ENCODE measurements around the gene HAUS7.

Gene HAUS7

DNA sequence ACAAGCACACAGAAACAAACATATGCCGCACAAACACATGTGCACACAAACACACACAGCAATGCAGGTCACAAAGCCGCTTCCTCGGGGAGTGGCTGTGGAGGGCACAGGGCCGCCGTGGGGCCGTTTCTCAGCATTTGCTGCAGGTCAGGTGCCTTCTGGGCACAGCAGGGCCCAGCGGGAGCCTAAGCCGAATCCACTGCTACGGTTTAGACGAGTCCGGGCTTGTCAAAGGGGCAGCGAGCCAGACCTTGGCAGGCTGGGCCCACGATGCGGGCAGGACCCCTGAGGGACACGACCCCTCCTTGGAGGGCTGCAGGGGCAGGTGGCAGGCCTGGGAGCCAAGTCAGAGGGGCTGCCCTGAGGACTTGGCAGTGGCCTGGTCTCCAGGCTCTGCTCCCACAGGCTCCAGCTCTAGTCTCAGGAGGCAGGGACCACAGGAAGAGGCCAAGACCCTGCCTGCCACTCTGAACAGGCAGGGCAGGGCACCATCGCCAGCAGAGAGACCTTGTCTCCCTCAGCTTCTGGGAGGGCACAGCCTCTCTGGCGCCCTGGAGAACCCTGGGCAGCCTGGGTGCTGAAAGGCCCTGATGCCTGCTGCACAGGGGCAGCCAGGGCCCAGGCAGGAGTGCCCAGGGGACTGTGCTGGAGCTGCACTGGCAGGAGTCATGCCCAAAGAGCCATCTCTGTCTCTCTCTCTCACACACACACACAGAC, 41.6 kb upstream of the HAUS7 start:
- H3K4me1 ChIP-seq (ENCODE audit: control insufficient read depth in 2 of 2, insufficient read depth in 2 of 2, low read length in 2 of 2) = no peaks in the 10 kb centered on the region
- H3K4me3 ChIP-seq (ENCODE audit: low read length in 2 of 2) = no peak overlapping the region
- no peaks in the 10 kb centered on the region for H3K9me3 ChIP-seq (ENCODE audit: control insufficient read depth in 2 of 2, low read length in 2 of 2)
- no peaks in the 10 kb centered on the region for H3K36me3 ChIP-seq (ENCODE audit: control insufficient read depth in 2 of 2, insufficient read depth in 2 of 2, low read length in 2 of 2)
- H3K9ac ChIP-seq (ENCODE audit: low read depth in 1 of 2, low read length in 2 of 2) = no peak overlapping the region
- peaks cover 10 to 14% of the 10 kb centered on the region in 2 donors for H3K27me3 ChIP-seq (ENCODE audit: control insufficient read depth in 2 of 2, insufficient read depth in 2 of 2, low read length in 2 of 2)
- H3K27ac ChIP-seq (ENCODE audit: low read depth in 2 of 2, low read length in 2 of 2) = no peak overlapping the region

DNA sequence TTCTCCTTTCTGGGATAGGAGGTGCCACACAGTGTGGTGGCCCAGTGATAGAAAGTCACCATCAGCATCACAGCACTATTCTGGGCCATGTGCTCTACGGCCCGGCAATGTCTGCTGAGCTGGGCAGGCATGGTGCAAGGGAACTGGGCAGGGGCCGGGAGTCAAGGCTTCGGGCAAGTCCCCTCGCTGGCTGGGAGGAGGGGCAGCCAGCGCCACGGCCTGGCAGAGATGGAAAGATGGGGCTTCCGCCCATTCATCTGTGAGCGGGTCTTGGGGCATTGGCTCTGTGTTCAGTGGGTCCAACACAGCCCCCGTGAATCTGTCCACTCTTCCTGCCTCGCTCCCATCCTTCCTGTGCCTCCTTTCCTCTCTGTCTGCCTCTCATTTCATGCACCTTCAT, 40.0 kb upstream of the HAUS7 start:
- H3K9ac ChIP-seq (ENCODE audit: low read depth in 1 of 2, low read length in 2 of 2) = no peak overlapping the region
- H3K4me1 ChIP-seq (ENCODE audit: control insufficient read depth in 2 of 2, insufficient read depth in 2 of 2, low read length in 2 of 2) = no peaks in the 10 kb centered on the region
- H3K4me3 ChIP-seq (ENCODE audit: low read length in 2 of 2) = no peak overlapping the region
- H3K27ac ChIP-seq (ENCODE audit: low read depth in 2 of 2, low read length in 2 of 2) = no peak overlapping the region
- H3K9me3 ChIP-seq (ENCODE audit: control insufficient read depth in 2 of 2, low read length in 2 of 2) = no peaks in the 10 kb centered on the region
- H3K36me3 ChIP-seq (ENCODE audit: control insufficient read depth in 2 of 2, insufficient read depth in 2 of 2, low read length in 2 of 2) = no peaks in the 10 kb centered on the region
- H3K27me3 ChIP-seq (ENCODE audit: control insufficient read depth in 2 of 2, insufficient read depth in 2 of 2, low read length in 2 of 2) = peaks cover 4 to 8% of the 10 kb centered on the region in 2 donors

DNA sequence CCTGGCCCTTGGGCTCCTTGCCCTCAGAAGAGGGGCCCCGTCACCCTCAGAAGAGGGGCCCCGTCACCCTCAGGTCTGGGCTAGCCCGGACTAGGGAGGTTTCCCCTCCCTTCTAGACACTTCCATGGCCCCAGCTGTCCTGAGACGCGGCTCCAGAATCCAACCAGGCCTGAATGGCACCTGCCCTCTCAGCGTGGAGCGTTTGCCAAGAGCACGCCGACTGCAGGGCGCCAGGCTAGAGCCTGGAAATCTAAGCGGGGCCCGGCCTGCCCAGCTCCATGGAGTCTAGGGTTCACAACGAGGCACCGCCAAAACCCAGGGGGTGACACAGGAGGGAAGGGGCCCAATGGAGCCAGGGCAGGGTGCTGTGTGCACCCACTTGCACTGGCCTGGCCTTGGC, 39.2 kb upstream of the HAUS7 start:
- H3K4me3 ChIP-seq (ENCODE audit: low read length in 2 of 2) = no peak overlapping the region
- no peaks in the 10 kb centered on the region for H3K4me1 ChIP-seq (ENCODE audit: control insufficient read depth in 2 of 2, insufficient read depth in 2 of 2, low read length in 2 of 2)
- peaks cover 4 to 6% of the 10 kb centered on the region in 2 donors for H3K27me3 ChIP-seq (ENCODE audit: control insufficient read depth in 2 of 2, insufficient read depth in 2 of 2, low read length in 2 of 2)
- no peaks in the 10 kb centered on the region for H3K36me3 ChIP-seq (ENCODE audit: control insufficient read depth in 2 of 2, insufficient read depth in 2 of 2, low read length in 2 of 2)
- no peaks in the 10 kb centered on the region for H3K9me3 ChIP-seq (ENCODE audit: control insufficient read depth in 2 of 2, low read length in 2 of 2)
- H3K27ac ChIP-seq (ENCODE audit: low read depth in 2 of 2, low read length in 2 of 2) = no peak overlapping the region
- H3K9ac ChIP-seq (ENCODE audit: low read depth in 1 of 2, low read length in 2 of 2) = no peak overlapping the region

DNA sequence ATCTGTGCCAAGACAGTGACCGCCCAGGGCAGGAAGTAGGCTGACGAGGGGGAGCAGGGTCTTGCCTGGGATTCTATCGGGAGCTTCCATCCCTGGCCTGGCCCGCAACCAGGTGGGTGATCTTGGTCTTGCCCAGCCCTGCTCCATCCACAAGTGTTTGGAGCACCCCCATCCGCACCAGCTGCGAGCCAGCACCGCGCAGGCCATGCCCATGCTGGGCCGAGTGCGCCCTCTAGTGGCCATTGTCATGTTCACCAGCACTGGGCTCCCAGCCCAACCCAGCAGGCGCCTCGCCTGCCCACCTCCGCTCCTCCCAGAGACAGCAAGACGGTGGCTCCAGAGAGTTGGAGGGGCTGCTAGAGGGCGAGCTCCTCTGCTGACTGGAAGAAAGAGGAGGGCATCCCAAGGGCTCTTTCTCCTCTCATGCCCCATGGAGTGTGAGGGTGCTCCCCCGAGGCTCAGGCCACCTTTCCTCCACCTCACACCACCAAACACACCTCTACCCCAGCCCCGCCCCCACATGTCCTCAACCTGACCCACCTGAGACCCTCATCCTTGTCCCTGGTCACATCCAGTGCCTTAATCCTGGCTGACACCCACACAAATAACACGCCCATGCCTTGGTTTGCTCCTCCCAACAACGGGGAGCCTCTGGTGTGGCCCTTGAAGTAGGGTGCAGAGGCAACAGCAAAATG, 37.3 kb upstream of the HAUS7 start:
- H3K36me3 ChIP-seq (ENCODE audit: control insufficient read depth in 2 of 2, insufficient read depth in 2 of 2, low read length in 2 of 2) = no peaks in the 10 kb centered on the region
- no peaks in the 10 kb centered on the region for H3K4me1 ChIP-seq (ENCODE audit: control insufficient read depth in 2 of 2, insufficient read depth in 2 of 2, low read length in 2 of 2)
- H3K9ac ChIP-seq (ENCODE audit: low read depth in 1 of 2, low read length in 2 of 2) = no peak overlapping the region
- H3K9me3 ChIP-seq (ENCODE audit: control insufficient read depth in 2 of 2, low read length in 2 of 2) = no peaks in the 10 kb centered on the region
- H3K27ac ChIP-seq (ENCODE audit: low read depth in 2 of 2, low read length in 2 of 2) = no peak overlapping the region
- H3K27me3 ChIP-seq (ENCODE audit: control insufficient read depth in 2 of 2, insufficient read depth in 2 of 2, low read length in 2 of 2) = peaks cover 4 to 6% of the 10 kb centered on the region in 2 donors
- no peak overlapping the region for H3K4me3 ChIP-seq (ENCODE audit: low read length in 2 of 2)

DNA sequence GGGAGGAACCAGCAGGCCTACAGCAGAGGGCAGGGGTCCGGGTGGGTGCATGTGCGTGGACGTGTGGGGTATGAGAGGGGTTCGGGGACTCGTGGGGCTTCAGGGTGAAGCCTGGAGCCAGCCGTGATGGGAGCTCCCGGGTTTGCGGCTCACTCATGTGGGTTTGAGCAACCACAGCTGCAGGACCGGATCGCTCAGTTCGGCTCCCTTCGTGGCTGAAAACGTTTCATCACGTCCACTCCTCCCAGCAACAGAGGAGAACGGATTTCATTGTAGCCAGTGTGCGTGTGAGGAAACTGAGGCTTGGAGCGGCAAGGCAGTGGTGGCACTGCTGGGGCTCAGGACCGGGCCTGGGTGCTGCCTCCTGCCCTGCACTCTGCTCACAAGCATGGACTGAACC, 35.0 kb upstream of the HAUS7 start:
- H3K4me1 ChIP-seq (ENCODE audit: control insufficient read depth in 2 of 2, insufficient read depth in 2 of 2, low read length in 2 of 2) = no peaks in the 10 kb centered on the region
- peaks cover 2 to 4% of the 10 kb centered on the region in 2 donors for H3K27me3 ChIP-seq (ENCODE audit: control insufficient read depth in 2 of 2, insufficient read depth in 2 of 2, low read length in 2 of 2)

DNA sequence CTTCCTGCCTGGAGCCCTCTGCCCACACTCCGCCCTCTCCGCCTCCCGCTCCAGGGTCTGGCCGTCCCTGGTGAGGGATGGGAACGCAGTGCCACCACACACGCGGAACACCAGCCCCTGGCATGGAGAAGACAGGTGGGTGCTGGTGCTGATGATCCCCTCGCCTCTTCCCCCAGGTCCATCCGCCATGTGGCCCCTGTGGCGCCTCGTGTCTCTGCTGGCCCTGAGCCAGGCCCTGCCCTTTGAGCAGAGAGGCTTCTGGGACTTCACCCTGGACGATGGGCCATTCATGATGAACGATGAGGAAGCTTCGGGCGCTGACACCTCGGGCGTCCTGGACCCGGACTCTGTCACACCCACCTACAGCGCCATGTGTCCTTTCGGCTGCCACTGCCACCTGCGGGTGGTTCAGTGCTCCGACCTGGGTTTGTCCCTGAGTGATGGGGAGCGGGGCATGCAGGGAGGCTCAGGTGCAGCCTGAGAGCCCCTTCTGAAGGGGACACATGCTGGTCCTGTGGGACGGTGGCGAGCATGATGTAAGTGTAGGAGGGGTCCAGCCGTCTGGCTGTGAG, 34.2 kb upstream of the HAUS7 start:
- peaks cover 2 to 4% of the 10 kb centered on the region in 2 donors for H3K27me3 ChIP-seq (ENCODE audit: control insufficient read depth in 2 of 2, insufficient read depth in 2 of 2, low read length in 2 of 2)
- H3K4me1 ChIP-seq (ENCODE audit: control insufficient read depth in 2 of 2, insufficient read depth in 2 of 2, low read length in 2 of 2) = no peaks in the 10 kb centered on the region
- no peaks in the 10 kb centered on the region for H3K9me3 ChIP-seq (ENCODE audit: control insufficient read depth in 2 of 2, low read length in 2 of 2)

More for the DNA sequence above, 35.0 kb upstream of the HAUS7 start:
- H3K36me3 ChIP-seq (ENCODE audit: control insufficient read depth in 2 of 2, insufficient read depth in 2 of 2, low read length in 2 of 2) = no peaks in the 10 kb centered on the region
- no peaks in the 10 kb centered on the region for H3K9me3 ChIP-seq (ENCODE audit: control insufficient read depth in 2 of 2, low read length in 2 of 2)
- no peak overlapping the region for H3K4me3 ChIP-seq (ENCODE audit: low read length in 2 of 2)
- no peak overlapping the region for H3K27ac ChIP-seq (ENCODE audit: low read depth in 2 of 2, low read length in 2 of 2)
- H3K9ac ChIP-seq (ENCODE audit: low read depth in 1 of 2, low read length in 2 of 2) = no peak overlapping the region

DNA sequence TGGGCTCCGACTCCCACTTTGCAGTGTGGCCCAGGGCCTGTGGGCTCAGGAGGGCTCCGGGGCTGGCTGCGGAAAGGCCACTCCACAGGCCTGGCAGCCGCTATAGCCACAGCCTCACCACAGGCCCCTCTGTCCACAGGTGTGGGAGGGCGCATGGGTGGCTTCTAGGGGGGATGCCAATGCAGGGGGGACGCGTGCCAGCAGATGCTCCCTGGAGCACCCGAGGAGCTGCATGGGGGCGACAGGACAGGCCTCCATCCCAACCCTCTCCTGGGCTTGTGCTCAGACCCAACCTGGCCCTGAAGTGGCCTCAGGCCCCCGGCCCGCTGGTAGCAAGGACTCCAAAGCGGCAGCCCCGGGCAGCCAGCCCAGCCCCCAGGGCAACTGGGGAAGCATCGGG, 32.4 kb upstream of the HAUS7 start:
- H3K36me3 ChIP-seq (ENCODE audit: control insufficient read depth in 2 of 2, insufficient read depth in 2 of 2, low read length in 2 of 2) = no peaks in the 10 kb centered on the region
- no peaks in the 10 kb centered on the region for H3K9me3 ChIP-seq (ENCODE audit: control insufficient read depth in 2 of 2, low read length in 2 of 2)
- H3K4me3 ChIP-seq (ENCODE audit: low read length in 2 of 2) = no peak overlapping the region
- peaks cover 0 to 4% of the 10 kb centered on the region in 2 donors for H3K27me3 ChIP-seq (ENCODE audit: control insufficient read depth in 2 of 2, insufficient read depth in 2 of 2, low read length in 2 of 2)
- H3K4me1 ChIP-seq (ENCODE audit: control insufficient read depth in 2 of 2, insufficient read depth in 2 of 2, low read length in 2 of 2) = no peaks in the 10 kb centered on the region
- no peak overlapping the region for H3K27ac ChIP-seq (ENCODE audit: low read depth in 2 of 2, low read length in 2 of 2)
- H3K9ac ChIP-seq (ENCODE audit: low read depth in 1 of 2, low read length in 2 of 2) = no peak overlapping the region

More for the DNA sequence above, 34.2 kb upstream of the HAUS7 start:
- H3K9ac ChIP-seq (ENCODE audit: low read depth in 1 of 2, low read length in 2 of 2) = no peak overlapping the region
- H3K27ac ChIP-seq (ENCODE audit: low read depth in 2 of 2, low read length in 2 of 2) = no peak overlapping the region
- H3K36me3 ChIP-seq (ENCODE audit: control insufficient read depth in 2 of 2, insufficient read depth in 2 of 2, low read length in 2 of 2) = no peaks in the 10 kb centered on the region
- H3K4me3 ChIP-seq (ENCODE audit: low read length in 2 of 2) = no peak overlapping the region

DNA sequence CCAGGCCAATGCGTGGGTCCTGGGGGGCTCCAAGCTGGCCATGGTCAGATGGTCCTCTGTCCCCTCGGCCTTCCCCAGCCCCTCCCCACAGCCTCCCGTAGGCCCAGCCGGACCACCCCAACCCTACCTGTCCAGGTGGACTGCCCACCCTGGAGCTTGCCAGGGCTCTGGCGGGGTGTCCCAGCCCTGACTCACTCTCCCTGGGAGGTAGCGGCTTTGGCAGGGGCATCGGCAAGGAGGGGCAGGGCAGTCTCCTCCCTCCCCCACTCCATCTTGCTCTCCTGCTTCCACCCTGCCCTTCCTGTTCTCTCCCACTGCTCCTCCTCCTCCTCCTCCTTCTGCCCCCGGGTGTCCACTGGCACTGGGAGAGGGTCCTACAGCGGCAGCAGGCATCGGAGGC, 31.8 kb upstream of the HAUS7 start:
- no peak overlapping the region for H3K9ac ChIP-seq (ENCODE audit: low read depth in 1 of 2, low read length in 2 of 2)
- H3K27me3 ChIP-seq (ENCODE audit: control insufficient read depth in 2 of 2, insufficient read depth in 2 of 2, low read length in 2 of 2) = peaks cover 0 to under 1% of the 10 kb centered on the region in 2 donors
- H3K36me3 ChIP-seq (ENCODE audit: control insufficient read depth in 2 of 2, insufficient read depth in 2 of 2, low read length in 2 of 2) = no peaks in the 10 kb centered on the region
- no peak overlapping the region for H3K4me3 ChIP-seq (ENCODE audit: low read length in 2 of 2)
- no peaks in the 10 kb centered on the region for H3K4me1 ChIP-seq (ENCODE audit: control insufficient read depth in 2 of 2, insufficient read depth in 2 of 2, low read length in 2 of 2)
- no peak overlapping the region for H3K27ac ChIP-seq (ENCODE audit: low read depth in 2 of 2, low read length in 2 of 2)
- H3K9me3 ChIP-seq (ENCODE audit: control insufficient read depth in 2 of 2, low read length in 2 of 2) = no peaks in the 10 kb centered on the region

DNA sequence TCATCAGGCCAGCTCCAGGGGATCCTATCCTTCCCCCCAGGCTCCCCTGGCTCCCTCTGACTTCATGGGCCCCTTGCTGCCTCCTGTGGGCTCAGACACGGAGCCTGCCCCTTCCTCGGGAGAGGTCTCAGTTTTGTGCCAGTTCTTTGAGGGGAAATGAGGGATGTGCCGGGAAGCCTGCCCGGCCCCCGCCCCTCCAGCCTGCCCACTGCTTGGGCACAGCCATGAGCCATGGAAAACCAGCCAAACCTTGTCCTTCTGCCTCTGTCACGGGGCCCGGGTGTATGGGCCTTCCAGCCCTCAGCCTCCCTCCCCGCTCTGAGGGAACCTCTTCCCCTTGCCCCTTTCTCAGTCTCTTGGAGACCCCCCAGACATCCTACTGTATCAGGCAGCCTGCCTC, 31.2 kb upstream of the HAUS7 start:
- Histone ChIP-seq H3K9ac (ENCODE audit: low read depth in 1 of 2, low read length in 2 of 2) (no peak overlapping the region), H3K4me3 (ENCODE audit: low read length in 2 of 2) (no peak overlapping the region), H3K27me3 (ENCODE audit: control insufficient read depth in 2 of 2, insufficient read depth in 2 of 2, low read length in 2 of 2) (no peaks in the 10 kb centered on the region), H3K27ac (ENCODE audit: low read depth in 2 of 2, low read length in 2 of 2) (no peak overlapping the region), H3K9me3 (ENCODE audit: control insufficient read depth in 2 of 2, low read length in 2 of 2) (no peaks in the 10 kb centered on the region), H3K4me1 (ENCODE audit: control insufficient read depth in 2 of 2, insufficient read depth in 2 of 2, low read length in 2 of 2) (no peaks in the 10 kb centered on the region), H3K36me3 (ENCODE audit: control insufficient read depth in 2 of 2, insufficient read depth in 2 of 2, low read length in 2 of 2) (no peaks in the 10 kb centered on the region)

DNA sequence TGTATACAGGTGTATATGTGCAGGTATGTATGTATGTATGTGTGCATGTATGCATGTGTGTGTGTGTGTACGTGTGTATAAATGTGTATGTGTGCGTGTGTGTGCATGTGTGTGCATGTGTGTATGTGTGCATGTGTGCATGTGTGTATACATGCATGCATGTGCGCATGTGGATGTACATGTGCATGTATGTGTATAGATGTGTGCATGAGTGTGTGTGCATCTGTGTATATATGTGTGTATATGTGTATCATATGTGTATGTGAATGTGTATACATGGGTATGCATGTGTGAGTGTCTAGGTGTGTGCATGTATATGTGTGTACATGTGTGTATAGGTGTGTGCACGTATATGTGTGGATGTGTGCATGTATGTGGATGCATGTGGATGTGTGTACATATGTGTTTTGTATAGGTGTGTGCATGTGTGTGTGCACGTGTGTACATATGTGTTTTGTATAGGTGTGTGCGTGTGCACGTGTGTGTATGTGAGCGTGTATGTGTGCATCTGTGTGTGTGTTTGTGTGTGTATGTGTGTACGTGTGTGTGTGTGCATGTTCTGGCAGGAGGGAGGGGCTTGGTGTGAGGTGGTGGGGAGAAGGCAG, 30.4 kb upstream of the HAUS7 start:
- Histone ChIP-seq H3K27ac (ENCODE audit: low read depth in 2 of 2, low read length in 2 of 2) (no peak overlapping the region), H3K9me3 (ENCODE audit: control insufficient read depth in 2 of 2, low read length in 2 of 2) (no peaks in the 10 kb centered on the region), H3K9ac (ENCODE audit: low read depth in 1 of 2, low read length in 2 of 2) (no peak overlapping the region), H3K4me1 (ENCODE audit: control insufficient read depth in 2 of 2, insufficient read depth in 2 of 2, low read length in 2 of 2) (no peaks in the 10 kb centered on the region), H3K4me3 (ENCODE audit: low read length in 2 of 2) (no peak overlapping the region), H3K27me3 (ENCODE audit: control insufficient read depth in 2 of 2, insufficient read depth in 2 of 2, low read length in 2 of 2) (no peaks in the 10 kb centered on the region), H3K36me3 (ENCODE audit: control insufficient read depth in 2 of 2, insufficient read depth in 2 of 2, low read length in 2 of 2) (no peaks in the 10 kb centered on the region)

All from mucosa of rectum (tissue), 2 donors.